GM19395 (cell line): Measurements from ENCODE around the gene OPRL1.

Experiments
- ATAC-seq: cut with Tn5 transposase; IDR thresholded peaks from one replicate; pipeline ENCODE4 v1.9.1; 2021; ENCODE audit warnings: mild to moderate bottlenecking, moderate library complexity; ENCODE audit not compliant: unreplicated experiment

Gene OPRL1

GRCh38 chr20:64070244-64070993 lies 9.5 kb upstream of the OPRL1 start:
- ATAC-seq, result no peak

GRCh38 chr20:64071341-64072332 lies 8.2 kb upstream of the OPRL1 start:
- ATAC-seq, result no peak

DNA sequence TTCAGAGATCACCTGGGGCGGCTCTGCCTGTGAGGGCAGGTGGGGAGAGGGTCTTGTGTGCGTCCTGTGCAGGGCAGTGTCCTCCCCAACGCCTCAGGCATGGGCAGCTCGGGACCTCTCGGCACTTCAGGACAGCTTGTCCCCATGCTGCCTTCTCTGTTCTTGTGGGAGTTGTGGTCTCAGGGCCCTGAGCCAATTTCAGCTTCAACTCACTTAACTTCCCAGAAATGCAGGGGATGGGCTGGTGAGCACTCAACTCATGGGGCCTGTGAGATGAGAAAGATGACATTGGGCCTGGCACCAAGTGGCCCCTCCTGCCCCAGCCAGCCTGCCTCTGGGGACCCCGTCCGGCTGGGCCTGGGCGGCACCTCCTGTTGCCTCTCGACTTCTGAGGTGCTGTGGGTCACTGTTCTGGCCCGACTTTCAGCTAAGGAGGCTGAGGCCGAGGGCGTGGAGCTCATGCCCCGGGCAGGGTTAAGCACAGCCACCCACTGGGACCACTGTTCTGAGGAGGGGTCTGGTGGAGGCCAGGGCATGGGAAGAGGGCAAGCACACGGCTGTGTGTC lies 7.3 kb upstream of the OPRL1 start:
- ATAC-seq, result no peak

DNA sequence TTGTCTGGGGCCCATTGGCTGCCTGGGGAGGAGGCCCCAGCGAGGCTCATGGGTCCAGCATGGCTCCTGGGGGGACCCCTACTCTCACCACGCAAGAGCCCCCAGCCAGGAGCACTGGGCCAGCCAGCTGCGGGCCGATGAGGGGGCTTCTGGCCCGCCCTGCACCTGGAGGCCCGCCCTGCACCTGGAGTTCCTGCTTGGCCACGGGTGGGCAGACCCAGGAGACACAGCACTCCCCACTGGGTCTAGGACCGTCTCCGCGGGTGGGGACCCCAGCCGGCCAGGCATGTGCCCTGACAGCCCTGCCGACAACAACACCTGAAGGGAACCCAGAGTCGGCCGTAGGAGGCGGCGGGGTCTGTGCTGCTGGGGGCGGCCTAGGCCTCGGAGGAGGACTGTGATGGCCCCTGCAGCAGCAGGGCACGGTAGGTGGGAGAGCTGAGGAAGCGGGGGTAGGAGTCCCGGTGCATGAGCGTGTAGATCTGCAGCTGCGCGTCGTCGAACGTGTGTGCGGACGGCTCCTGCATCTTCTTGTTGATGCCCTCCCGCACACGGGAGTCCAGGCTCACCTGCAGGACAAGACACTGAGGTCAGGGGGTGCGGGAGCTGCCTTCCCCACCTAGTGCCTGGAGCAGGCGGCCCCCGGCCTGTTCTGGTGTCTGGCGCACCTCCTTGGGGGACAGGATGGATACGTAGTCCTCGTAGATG lies 6.3 kb upstream of the OPRL1 start:
- no peak for ATAC-seq

- ATAC-seq, result no peak
Observed at GRCh38 chr20:64074184-64074789, 5.6 kb upstream of the OPRL1 start.

DNA sequence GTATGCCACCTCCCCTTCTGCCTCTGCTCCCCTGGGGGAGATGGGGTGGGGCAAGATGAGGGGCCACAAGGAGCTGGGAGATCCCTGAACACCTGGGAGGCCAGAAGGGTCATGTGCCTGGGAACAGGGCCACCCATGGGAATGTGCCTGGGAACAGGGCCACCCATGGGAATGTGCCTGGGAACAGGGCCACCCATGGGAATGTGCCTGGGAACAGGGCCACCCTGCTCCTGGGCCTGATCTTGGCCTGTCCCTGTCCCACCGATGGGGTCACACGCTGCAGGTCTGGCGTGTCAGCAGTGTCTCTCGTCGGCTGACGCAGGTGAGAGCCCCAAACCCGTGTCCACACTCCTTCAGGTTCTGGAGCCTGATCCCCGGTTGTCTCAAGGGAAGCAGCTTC lies 4.9 kb upstream of the OPRL1 start:
- no peak for ATAC-seq

GRCh38 chr20:64075556-64075955 lies 4.3 kb upstream of the OPRL1 start:
- no peak for ATAC-seq

DNA sequence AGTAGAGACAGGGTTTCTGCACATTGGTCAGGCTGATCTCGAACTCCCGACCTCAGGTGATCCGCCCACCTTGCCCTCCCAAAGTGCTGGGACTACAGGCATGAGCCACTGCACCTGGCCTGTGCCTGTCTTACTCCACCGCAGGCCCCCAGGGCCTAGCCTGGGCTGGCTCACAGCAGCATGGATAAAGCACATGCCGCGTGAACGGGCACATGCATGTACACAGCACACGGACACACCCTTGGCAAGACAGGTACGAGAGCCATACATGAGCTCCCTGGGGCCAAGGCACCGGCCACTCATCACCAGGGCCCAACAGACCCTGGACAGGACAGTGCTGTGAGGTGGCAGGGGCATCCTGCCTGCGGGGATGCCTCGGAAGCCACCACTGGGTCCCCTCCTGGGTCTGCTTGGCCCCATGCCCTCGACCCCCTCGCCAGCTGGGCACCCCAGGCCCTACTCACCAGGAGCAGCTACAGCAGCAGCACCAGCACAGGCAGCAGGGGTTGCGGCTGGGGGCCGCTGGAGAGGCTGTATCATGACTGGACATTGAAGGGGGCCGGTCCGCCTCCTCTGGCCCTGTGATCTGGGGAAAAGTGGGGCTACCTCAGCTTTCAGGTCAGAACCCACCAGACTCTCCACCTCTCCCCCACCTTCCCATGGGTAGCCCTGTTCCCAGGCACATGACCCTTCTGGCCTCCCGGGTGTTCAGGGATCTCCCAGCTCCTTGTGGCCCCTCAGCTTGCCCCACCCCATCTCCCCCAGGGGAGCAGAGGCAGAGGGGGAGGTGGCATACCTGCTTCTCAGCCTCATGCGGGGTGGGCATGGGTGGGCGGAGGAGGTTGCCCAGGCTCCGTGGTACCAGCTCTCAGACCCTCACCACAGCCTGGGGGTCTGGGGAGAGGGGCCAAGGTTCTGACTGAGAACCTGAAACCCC lies 3.6 kb upstream of the OPRL1 start:
- no peak for ATAC-seq

GRCh38 chr20:64077094-64077493 lies 2.8 kb upstream of the OPRL1 start:
- ATAC-seq, result no peak

- ATAC-seq, result no peak
Observed at GRCh38 chr20:64077541-64077875, 2.4 kb upstream of the OPRL1 start.

DNA sequence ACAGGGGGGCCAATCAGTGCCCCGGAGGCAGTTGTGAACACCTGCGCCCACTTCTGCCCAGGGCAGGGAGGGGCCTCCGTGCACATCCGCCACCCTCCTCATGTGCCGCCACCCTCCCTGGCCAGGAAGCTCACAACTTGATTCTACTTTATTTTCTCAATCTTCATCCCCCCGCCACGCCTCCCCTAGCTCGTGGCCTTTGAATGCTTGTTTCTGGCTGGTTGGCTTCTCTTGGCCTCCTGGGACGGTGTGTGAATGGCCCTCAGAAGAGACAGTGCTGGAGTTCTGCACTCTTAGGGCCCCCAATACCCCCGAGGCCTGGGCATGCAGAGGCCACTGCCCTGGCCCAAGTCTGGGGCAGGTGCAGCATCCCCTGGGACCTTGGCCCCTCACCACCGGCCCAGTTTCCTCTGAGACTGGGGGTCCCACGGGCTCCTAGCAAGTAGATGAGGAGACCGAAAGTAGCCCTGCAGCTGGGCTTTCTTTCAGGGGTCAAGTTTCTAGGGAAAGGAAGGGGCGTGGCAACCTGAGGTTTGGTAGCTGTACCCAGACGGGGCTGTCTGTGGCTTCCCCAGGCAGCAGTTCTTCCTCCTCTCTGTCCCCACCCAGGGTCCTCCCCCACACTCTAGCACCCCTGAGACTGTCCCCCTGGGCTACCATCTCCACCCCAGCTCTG lies 1.9 kb upstream of the OPRL1 start:
- ATAC-seq, result no peak

- ATAC-seq, result no peak
Observed at GRCh38 chr20:64078934-64079272, 979 bp upstream of the OPRL1 start.

DNA sequence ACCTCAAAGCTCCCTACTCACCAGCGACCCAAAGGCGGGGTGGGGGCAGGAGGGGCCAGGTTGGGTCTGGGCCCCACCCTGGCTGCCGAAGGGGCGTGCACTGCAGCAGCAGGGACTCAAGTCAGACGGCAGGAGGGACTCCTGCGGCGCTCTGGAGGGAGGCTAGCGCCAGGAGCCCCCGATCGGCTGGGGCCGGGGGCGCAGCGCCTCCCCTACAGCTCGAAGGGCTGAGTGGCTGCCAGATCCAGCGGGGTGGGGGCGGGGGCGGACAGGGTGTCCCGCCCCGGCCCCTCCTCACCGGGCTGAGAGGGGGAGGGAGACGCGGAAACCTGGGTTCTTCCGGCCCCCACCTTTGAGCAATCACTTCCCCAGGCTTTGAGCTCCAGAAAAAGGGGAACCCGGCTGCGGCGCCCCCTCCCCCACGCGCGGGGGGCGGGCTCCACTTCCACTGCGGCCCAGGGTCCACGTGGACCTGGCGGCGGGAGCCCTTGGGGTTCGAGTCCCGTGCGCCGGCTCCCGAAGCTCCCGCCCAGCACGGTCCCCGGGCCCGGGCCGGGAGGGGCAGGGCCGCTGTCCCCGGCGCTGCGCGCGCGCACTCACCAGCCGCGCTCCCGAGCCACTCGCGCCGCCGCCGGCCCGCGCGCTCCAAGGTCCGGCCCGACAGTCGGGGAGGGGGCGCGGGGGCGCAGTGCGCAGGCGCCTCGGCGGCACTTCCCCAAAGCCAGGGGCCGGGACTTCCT lies 439 bp upstream of the OPRL1 start, which contains the start of gene RGS19:
RGS19 (minus strand) TSS at position 246 of the 740 bp plus-strand sequence. CDS start 2,632 bp downstream, outside the sequence.
- ATAC-seq, result no peak

GRCh38 chr20:64080813-64081623 lies 1.1 kb downstream of the OPRL1 start:
- ATAC-seq, result no peak

GRCh38 chr20:64081624-64081964 lies 1.7 kb downstream of the OPRL1 start:
- ATAC-seq, result no peak

DNA sequence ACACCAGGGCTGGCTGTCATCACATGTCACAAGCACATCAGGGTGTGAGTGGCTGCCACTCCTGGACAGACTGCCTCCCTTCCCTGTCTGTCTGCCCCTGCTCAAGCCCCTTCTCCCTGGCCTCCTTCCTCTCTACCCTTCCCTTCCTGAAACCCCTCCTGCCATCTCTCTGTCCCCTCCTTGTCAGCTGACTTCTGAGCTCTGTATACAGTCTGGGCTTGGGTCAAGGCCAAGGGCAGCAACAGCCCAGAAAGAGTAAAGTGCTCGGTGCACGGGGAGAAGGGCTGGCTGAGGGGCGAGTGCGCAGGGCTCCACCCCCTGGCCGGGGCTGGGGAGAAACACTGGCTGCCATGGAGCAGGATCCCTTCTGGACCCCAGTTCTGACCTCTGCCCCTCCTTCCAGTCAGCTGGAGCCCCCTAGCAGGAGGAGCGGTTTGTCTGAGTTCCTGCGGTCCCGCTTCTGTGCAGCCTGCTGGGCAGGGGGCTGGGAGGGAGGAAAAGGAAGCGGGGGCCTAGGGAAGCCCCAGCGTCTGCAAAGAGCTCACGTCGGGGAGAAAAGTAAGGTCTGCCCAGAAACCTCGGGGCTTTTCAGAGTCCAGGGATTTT lies 2.3 kb downstream of the OPRL1 start:
- no peak for ATAC-seq

DNA sequence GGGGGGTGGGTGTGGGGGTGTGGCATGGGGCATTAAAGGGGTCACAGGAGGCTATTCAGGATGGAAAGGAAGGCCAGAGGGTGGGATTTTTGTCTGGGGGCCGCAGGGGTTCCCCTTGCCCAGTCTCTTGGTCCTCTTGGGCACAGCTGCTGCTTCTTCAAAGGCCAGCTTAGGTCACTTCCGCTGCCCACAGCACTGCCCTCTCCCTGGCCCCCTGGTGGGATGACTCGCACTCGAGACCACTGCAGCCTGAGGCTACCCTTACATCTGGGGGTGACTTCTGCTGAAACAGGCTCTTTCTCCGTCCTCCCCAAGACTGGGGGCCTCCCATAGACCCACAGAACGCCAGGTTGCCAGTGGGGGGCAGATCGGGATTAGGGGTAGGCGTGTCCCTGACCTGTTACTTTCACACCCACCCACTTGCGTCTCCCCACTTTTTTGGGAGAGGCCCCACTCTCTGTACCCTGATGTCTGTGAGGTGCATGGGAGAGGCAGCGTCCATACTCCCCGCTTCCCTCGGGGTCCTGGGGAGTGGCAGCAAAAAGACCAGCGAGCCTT lies 3.0 kb downstream of the OPRL1 start:
- no peak for ATAC-seq
